Fibroblast of peridontal ligament (primary cell): Measurements from ENCODE around the gene CXorf49B.
A peak's percentile ranks its signal among the peaks of the same experiment; 100 is the strongest.
"Not testable (repeated sequence)": the region's sequence is repeated elsewhere in the genome, so short reads cannot be mapped to it uniquely, and the experiment has no call there.

Experiments
- DNase-seq: peaks from one replicate; pipeline ENCODE4 v3.0.0-alpha.2; 2010; ENCODE audit errors: extremely low read depth

Gene CXorf49B

DNA sequence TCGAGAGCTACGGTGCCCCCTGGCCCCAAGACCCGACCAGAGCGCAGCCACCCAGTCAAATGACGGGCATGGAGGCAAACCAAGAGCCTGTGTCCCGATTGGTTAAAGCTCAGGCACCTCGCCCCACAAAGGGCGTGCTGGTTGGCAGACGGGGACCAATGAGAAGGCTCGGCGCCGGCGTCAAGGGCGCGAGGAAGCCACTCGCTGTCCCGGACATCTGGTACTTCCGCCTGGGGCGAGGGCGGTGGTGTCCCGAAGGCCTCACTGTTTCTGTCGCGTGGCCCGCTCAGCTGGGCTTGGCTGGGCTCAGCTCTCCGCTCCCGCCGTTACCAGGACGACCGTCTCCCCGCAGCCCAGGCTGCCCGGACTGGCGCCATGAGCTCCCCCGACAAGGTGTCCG, at the start of gene CXorf49B:
Gene CXorf49B (plus strand): TSS at position 301 of the 400 bp plus-strand sequence. CDS start 75 bp downstream, at position 376.
- not testable (repeated sequence) for DNase-seq

DNA sequence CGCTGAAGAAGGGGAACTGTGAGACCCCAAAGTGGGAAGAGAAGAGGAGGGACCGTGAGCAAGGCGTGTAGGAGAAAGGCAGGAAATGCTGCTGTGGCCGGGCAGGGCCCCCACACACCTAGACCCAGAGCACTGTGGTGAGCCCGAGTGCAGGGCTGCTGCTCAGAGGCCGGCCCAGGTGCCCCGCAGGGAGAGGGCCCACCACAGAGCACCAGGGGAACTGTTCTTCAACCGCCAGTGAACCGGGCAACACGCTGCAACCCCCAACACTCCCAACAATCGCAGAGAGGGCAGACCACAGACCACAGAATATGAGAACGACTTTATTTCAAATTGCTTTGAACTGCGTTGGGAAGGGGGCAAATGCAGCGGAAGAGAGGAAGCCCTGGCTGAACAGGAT, 49.1 kb upstream of the CXorf49B start:
- DNase-seq: not testable (repeated sequence)

DNA sequence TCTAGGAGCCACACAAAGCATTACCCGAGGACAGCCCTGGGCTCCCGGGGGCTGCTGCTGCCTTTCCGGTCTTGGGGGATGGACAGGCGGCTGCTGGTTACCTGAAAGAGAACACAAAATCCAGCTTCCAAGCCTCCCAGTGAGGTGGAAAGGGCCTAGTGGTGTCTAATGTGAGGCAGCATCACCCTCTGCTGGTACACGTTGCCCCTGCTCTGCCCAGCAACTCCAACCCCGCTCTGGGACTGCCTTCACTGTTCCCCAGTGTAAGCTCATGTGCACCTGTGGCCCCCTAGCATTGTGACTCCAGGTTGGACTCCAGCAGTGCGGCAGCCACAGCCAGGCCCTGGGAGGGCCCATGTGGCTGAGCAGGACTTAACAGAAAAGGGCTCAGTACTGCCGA, 47.6 kb upstream of the CXorf49B start:
- DNase-seq: not testable (repeated sequence)

DNA sequence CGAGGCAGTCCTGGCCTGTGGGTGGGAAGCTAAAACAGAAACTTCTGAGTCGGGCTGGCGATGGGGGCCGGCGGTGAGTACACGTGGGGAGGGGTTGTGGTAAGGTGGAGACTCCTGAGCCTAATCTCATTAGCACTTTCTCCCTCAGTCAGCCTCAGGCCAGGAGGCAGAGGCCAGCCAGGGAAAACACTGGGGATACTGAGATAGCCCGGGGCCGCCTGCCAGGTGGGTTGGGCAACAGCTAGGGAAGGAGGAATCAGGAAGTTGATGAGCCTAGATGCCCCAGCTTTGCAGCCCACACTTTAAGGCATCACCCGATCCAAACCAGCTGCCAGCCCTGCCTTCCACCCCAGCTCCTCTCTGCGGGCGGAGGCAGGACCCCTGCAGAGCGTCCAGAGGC, 46.8 kb upstream of the CXorf49B start:
- DNase-seq: not testable (repeated sequence)

DNA sequence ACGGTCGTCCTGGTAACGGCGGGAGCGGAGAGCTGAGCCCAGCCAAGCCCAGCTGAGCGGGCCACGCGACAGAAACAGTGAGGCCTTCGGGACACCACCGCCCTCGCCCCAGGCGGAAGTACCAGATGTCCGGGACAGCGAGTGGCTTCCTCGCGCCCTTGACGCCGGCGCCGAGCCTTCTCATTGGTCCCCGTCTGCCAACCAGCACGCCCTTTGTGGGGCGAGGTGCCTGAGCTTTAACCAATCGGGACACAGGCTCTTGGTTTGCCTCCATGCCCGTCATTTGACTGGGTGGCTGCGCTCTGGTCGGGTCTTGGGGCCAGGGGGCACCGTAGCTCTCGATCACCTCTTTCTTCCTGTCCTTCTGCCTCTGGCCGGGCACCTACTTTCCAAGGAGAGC, 45.0 kb upstream of the CXorf49B start, which contains the start of gene CXorf49:
Gene CXorf49 (minus strand): TSS at position 101 of the 400 bp plus-strand sequence. CDS start 134 bp downstream, outside the sequence.
- not testable (repeated sequence) for DNase-seq

- DNase-seq: not testable (repeated sequence)
These were observed 44.0 kb upstream of the CXorf49B start for GRCh38 chrX:71719195-71719594.

DNA sequence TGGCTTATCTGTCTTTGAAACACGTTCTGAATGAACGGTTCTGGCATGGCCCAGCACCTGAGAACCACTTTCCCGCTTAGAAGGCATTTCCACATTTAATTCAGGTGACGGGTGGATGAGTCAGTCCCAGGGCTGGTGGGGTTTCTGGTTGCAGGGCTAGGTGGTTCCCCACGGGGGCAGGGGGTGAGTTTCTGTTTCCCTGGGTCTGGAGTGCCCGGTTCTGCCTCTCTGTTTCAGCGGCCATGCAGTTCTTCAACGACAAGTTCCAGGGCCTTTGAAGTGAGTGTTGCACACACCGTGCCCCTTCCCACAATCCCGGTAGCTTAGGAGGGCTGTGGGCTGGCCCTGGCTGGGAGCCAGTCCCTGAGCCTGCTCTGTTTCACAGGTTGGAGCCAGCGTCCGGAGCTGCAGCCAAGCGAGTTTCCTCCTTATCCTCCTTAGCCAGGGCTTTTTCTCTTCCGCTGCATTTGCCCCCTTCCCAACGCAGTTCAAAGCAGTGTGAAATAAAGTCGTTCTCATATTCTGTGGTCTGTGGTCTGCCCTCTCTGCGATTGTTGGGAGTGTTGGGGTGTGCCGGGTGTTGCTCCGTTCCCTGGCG, 42.8 kb upstream of the CXorf49B start:
- DNase-seq: not testable (repeated sequence)

- not testable (repeated sequence) for DNase-seq
These were observed 2.4 kb upstream of the CXorf49B start for GRCh38 chrX:71760688-71761281.

DNA sequence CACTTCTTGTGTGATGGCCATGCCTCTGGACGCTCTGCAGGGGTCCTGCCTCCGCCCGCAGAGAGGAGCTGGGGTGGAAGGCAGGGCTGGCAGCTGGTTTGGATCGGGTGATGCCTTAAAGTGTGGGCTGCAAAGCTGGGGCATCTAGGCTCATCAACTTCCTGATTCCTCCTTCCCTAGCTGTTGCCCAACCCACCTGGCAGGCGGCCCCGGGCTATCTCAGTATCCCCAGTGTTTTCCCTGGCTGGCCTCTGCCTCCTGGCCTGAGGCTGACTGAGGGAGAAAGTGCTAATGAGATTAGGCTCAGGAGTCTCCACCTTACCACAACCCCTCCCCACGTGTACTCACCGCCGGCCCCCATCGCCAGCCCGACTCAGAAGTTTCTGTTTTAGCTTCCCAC, 1.7 kb downstream of the CXorf49B start:
- not testable (repeated sequence) for DNase-seq

DNA sequence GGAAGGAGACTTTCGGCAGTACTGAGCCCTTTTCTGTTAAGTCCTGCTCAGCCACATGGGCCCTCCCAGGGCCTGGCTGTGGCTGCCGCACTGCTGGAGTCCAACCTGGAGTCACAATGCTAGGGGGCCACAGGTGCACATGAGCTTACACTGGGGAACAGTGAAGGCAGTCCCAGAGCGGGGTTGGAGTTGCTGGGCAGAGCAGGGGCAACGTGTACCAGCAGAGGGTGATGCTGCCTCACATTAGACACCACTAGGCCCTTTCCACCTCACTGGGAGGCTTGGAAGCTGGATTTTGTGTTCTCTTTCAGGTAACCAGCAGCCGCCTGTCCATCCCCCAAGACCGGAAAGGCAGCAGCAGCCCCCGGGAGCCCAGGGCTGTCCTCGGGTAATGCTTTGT, 2.5 kb downstream of the CXorf49B start:
- DNase-seq: not testable (repeated sequence)

- not testable (repeated sequence) for DNase-seq
These were observed 4.0 kb downstream of the CXorf49B start for GRCh38 chrX:71767134-71767533.

DNA sequence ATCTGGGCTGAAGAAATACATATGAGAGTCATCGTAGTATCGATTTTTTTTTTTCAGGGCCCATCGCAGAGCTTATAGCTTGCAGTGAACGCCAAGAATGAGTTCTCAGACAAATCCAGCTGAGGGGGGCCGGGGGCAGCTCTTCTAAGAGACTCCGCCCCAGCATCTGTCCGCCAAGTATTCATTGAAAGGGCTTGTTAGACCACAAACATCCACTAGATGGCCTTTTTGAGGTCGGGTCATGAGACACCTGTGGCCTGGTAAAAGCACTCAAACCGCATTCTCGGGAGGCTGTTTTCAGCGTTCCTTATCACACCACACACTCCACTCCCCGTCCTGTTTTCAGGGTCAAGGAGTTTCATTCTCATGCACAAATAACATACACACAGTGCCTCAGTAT, 15.2 kb downstream of the CXorf49B start:
- DNase-seq: not testable (repeated sequence)

- DNase-seq: not testable (repeated sequence)
These were observed 19.2 kb downstream of the CXorf49B start for GRCh38 chrX:71782225-71782949.

DNA sequence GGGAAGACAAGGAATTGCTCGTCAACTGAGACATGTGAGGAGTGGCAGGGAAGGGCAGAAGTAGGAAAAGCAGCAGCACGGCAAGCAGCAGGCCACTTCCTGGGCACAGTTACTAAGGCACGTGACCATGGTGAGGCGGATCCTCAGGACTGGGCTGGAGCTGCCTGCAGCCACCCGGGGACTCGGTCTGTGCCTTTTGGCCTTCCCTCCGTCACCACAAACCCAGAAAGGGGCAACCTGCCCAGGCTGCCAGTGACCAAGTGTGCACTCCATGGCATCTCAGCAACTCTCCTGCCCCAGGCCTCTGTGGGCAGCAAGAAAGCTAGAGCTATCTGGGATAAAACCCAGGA, 19.8 kb downstream of the CXorf49B start:
- DNase-seq: not testable (repeated sequence)

- DNase-seq: not testable (repeated sequence)
These were observed 20.6 kb downstream of the CXorf49B start for GRCh38 chrX:71783569-71784347.

DNA sequence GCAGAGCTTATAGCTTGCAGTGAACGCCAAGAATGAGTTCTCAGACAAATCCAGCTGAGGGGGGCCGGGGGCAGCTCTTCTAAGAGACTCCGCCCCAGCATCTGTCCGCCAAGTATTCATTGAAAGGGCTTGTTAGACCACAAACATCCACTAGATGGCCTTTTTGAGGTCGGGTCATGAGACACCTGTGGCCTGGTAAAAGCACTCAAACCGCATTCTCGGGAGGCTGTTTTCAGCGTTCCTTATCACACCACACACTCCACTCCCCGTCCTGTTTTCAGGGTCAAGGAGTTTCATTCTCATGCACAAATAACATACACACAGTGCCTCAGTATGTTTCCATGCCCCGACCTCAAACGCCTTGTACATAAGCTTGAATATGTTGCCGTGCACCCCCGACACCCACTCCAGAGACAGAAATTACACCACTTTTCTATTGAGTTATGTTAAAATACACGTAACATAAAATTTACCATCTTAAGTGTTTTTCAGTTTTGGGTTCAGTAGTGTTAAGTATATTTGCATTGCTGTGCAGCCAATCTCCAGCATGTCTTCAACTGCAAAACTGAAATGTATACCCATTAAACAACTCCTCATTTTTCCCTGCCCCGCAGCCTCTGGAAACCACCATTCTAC, 21.3 kb downstream of the CXorf49B start:
- not testable (repeated sequence) for DNase-seq

GRCh38 chrX:71806450-71806849, 43.3 kb downstream of the CXorf49B start:
- DNase-seq: not testable (repeated sequence)

GRCh38 chrX:71809886-71810285, 46.7 kb downstream of the CXorf49B start:
- peak; percentile 2 for DNase-seq

DNA sequence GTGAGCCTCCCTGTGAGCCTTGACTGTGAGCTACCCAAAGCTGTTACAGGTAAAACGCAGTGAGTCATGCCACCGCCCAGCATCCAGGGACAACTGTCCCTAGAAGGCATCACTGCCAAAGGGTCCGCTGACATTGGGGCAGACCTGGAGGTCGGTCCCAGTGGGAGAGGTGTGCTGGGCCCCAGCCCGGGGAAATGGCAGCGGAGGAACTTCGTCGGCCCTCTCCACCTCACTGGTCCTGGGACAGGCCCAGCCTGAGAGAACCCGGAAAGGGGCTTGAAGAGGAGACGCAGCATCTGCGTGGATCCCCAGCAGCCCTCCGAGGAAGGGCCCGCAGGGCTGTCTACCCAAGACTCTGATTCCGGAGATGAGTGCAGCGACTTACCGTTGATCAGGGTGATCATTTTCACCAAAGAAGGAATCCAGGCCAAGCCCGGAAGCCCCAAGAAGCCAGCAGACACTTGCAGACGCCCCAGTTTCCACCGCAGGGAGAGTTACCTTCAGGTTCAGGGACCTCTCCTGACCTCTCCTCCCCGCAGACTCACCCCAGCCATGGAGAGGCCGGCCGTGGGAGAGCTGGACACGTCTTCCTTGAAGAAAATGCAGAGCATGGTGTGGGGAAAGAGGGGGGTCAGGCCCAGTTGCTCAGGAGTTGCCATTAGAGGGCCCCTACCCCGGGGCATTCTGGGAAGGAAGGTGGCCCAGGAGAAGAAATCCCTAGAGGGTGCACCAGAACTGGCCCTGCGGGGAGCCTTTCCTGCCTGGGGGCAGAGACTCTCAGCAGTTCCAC, 51.2 kb downstream of the CXorf49B start:
- no peak for DNase-seq

- DNase-seq: no peak
These were observed 52.2 kb downstream of the CXorf49B start for GRCh38 chrX:71815121-71815905.
